Measurements from ENCODE around the gene THOC6. TPM values are rescaled to one million over a fixed set of nuclear protein-coding genes. Genes with fewer than 3 reads are reported as not detected.
A peak's percentile ranks its signal among the peaks of the same experiment; 100 is the strongest.

The THOC6 gene
- total and polyA plus RNA-seq, 9 of the 15 experiments (the other 6 are each of a cell fraction or from before 2014, with no cell fraction given), result 2.5 to 65.4 (median 42.3) TPM

DNA sequence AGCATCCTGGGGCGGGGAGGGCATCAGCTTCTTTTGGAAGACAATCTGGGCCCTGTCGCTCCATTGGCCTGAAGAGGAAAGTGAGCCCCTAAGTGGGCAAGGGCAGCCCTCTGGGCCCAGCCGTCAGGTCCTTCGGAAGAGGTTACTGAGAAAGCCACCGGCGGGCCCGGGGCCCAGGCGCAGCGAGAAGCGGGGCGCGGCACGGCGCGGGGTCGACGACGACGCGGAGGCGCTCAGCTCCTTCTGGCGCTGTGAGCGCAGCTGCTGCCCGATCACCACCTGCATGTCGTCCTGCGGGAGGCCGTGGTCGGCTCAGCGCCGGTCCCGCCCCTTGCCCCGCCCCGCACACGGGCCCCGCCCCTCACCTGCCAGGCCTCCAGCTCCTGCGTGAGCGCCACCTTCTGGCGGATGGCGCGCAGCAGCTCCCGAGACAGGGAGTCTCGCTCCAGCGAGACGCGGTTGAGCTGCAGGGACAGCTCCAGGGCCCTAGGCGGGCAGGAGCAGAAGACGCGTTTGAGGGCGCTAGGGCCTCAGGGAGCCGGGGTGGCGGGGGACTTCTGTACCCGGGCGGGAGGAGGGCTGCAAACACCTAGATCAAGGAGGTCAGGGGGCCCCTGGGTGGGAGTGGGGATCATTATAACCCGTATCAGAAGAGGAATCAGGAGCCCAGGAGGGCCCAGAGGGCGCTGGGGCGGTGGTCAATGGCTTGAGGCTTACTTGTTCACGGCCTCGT lies 4.3 kb downstream of the THOC6 start (continued):
- TF ChIP-seq RBM22 (IDR thresholded peaks at IDR 0.05; ENCODE audit: low read depth, low read length, poor library complexity, severe bottlenecking) (no peak), BCLAF1 (IDR thresholded peaks at IDR 0.05; ENCODE audit: borderline replicate concordance in 1 of 2, control insufficient read depth in 1 of 2, low read depth in 2 of 2, low read length in 1 of 2) (0 out of 4 replicates have a peak, but pooled peaks of 1 of the 2 experiments have one; percentile 58), MEF2D (tag; conservative IDR thresholded peaks at IDR 0.05; ENCODE audit: low read depth) (no peak), PCBP1 (IDR thresholded peaks at IDR 0.05; ENCODE audit: low read depth, low read length, poor library complexity, severe bottlenecking) (no peak), RBFOX2 (IDR thresholded peaks at IDR 0.05; ENCODE audit: low read depth, low read length) (peak; percentile 57), SMARCB1 (IDR thresholded peaks at IDR 0.05; ENCODE audit: insufficient read length, low read depth) (no peak), RFX1 (IDR thresholded peaks at IDR 0.05) (no peak), GABPB2 (CRISPR knock-in tag; conservative IDR thresholded peaks at IDR 0.05) (no peak), KDM2B (CRISPR knock-in tag; IDR thresholded peaks at IDR 0.05) (no peak), THRB (CRISPR knock-in tag; conservative IDR thresholded peaks at IDR 0.05) (no peak), AFF4 (CRISPR knock-in tag; IDR thresholded peaks at IDR 0.05) (no peak), ZSCAN29 (IDR thresholded peaks at IDR 0.05) (no peak), CREM (IDR thresholded peaks at IDR 0.05; ENCODE audit: low read depth) (peak; percentile 64), CREB3 (tag; conservative IDR thresholded peaks at IDR 0.05; ENCODE audit: low read depth) (no peak)
- TF ChIP-seq, protein P1, sequence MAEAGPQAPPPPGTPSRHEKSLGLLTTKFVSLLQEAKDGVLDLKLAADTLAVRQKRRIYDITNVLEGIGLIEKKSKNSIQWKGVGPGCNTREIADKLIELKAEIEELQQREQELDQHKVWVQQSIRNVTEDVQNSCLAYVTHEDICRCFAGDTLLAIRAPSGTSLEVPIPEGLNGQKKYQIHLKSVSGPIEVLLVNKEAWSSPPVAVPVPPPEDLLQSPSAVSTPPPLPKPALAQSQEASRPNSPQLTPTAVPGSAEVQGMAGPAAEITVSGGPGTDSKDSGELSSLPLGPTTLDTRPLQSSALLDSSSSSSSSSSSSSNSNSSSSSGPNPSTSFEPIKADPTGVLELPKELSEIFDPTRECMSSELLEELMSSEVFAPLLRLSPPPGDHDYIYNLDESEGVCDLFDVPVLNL (CRISPR knock-in tag; IDR thresholded peaks at IDR 0.05; ENCODE audit: low read depth), result no peak

Measured in K562 (cell line).